ENCODE measurements around the gene ANKRD55.
"Not testable (repeated sequence)": the region's sequence is repeated elsewhere in the genome, so short reads cannot be mapped to it uniquely, and the experiment has no call there.

Gene ANKRD55

DNA sequence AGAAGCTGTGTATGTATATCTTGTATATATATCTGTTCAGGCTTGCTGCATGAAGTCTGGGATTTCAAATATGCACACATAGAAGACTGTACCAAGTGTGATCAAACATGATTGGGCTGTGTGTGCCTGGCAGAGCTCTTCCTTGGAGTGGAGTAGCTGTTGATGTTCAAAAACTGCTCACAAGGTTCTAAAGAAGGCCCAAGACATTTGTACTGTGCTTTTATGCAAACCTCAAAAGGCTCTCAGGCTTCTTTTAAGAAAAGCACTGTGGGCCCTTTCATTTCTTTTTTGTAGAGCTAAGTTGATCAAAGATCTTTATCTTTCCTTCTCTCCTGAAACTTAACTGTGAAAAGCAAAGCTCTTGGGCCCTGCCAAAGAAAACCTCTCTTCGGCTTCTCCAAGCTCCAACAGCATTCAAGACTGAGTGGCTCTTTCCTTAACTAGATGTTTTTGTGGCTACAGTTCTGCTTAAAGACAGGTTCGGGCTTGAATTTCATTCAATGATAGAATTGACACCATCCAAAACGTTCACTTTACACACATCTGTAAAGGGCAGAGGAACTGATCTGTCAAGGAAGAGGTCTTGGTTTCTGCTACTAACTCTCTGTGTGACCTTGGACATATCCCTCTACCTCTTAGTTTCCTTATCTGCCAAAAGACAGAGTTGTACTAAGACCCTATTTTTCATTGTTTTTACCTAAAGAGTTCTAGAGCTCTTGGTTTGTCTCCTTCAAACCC, 132.5 kb downstream of the ANKRD55 start:
- DNase-seq: no peak

DNA sequence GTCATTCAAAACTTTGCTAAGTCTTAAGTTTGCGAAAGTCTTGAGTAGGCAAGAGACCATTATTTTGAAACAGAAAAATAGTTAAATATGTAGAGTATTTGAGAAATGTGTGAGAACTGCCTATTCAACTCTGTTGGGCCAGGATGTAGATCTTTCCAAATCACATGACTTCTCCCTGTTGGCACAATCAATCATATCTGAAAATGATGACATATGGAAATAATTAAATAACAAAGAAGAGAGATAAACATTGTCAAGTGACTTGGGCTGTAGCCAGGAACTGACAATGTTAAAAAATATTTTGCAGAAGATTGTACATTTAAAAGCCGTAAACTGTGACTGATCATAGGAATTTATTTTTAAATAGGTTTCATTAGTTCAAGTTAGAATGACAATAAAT, 133.8 kb downstream of the ANKRD55 start:
- DNase-seq: no peak

DNA sequence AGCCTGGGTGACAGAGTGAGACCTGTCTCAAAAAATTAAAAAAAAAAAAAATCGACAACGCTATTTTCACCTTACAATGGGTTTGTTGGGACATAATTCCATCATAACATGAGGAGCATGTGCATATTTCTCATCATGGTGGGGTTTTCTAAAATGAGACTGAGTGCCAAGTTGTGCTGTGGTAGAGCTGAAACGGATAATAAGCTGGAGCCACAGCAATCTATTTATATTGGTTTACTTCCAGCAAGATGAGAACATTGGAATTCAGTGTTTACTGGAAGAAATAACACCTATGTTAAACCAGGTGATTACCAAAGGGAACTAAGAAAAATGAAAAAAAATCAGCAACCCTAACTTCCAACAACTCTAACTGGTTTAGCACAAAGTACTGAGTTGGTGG, 136.1 kb downstream of the ANKRD55 start:
- no peak for DNase-seq

DNA sequence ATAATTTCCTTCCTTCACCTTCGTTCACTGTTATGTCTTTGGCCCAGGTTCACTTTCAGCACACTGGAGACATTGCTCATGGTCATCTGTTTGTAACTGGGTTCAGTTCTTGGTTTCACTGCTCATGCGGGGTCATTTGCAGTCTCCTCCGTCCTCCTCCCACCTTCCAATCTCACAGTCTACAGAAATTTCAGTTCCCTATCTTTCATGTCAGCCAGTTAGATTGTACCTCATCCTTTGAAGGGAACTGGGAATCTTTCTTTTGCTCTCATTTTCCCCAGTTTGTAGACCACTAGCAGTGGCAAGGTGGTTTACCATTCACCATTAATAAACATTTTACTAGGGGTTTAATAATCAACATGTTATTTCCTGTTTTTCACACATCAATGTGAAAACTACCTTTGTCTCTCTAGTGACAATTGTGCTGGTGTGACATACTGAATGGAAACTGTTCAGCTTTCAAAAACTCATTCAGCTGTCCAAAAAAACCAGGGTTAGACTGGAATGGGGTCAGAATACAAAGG, 137.5 kb downstream of the ANKRD55 start:
- no peak for DNase-seq

DNA sequence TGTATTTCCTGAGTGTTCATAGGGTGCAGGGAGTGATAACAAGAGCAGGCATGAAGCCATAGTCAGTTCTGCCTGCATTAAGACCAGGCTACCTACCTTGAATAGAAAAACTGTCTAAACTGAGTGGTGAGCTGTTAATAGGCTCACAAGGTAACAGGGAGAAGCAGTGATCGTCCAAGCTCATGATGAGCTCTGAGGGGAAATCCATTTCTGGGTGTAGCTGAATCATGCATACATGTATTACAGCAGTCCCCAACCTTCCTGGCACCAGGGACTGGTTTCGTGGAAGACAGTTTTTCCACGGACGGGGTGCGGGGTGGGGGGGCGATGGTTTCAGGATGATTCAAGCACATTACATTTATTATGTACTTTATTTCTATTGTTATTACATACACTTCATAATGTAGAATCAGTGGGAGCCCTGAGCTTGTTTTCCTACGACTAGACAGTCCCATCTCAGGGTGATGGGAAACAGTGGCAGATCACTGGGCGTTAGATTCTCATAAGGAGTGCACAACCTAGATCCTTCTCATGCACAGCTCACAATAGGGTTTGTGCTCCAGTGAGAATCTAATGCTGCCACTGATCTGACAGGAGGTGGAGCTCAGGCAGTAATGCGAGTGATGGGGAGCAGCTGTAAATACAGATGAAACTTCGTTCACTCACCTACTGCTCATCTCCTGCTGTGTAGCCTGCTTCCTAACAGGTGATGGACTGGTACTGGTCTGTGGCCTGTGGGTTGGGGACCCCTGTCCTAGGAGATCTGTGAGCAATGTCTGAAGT, 138.4 kb downstream of the ANKRD55 start:
- DNase-seq: no peak

DNA sequence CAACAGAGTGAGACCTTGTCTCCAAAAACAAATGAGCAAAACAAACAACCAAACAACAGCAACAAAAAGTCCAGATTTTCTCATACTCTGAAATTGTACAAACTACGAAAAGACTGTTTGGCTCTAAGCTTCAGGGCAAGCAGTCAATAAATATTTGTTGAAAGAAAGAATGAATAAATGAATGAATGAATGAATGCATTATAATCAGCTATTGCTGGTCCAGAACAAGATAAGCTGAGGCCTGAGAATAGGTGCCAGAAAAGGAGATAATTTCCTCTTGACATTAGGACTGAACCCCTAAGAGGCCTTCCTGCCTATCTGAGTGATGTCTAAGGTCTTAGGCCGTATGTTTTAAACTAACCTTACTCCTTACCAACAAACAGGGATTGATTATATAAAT, 139.2 kb downstream of the ANKRD55 start:
- DNase-seq: no peak

DNA sequence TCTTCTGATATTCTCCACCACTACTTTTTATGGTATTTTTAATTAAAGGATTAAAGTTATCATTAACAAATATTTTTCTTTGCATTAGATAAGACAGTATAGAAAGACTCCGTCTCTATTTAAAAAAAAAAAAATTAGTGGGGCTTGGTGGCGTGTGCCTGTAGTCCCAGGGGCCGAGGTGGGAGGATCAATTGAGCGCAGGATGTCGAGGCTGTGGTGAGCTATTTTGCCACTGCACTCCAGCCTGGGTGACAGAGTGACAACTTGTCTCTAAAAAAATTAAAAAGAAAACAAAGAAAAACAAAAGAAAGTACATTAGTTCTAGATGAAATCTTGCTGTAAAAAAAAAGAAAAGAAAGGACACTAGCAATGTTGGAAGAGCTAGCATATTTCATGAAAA, 141.0 kb downstream of the ANKRD55 start:
- no peak for DNase-seq

DNA sequence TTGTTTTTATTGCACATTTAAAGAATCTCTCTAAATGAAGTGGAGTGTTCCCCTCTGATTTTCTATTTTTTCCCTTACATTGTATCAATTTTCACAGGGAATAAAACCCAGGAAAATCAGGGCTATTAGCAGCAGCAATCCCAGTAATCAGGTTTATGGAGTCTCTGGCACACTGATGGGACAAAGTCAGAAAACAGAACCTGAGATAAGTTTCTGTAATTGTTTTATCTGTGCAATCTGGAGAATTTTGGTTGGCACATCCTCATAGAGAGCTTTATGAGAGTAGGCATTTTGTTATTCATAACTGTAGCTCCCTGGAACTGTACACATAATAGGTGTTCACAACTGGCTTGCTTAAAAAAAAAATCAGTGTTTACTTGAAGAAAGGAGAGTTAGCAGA, 141.5 kb downstream of the ANKRD55 start:
- DNase-seq: no peak

DNA sequence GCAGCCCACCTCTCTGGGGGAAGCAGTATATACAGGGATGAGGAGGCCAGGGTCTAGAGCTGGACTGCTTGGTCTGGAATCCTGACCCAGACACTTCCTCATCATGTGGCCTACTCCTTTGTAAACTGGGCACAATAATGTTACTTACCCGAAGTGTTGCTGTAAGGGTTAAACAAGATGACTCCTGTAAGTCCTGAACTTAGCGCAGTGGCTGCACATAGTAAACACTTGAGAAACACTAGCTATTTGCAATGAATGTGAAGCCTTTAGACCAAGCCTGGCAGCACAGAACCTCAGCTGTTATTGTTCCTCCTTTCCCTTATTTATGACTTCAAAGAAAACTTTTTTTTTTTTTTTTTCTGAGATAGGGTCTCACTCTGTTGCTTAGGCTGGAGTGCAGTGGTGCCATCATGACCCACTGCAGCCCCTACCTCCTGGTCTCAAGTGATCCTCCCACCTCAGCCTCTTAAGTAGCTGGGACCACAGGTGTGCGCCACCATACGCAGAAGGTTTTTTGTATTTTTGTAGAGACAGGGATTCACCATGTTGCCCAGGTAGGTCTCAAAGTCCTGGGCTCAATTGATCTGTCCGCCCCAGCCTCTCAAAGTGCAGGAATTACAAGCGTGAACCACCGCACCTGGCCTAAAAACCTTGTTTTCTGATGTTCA, 142.2 kb downstream of the ANKRD55 start:
- DNase-seq: no peak

DNA sequence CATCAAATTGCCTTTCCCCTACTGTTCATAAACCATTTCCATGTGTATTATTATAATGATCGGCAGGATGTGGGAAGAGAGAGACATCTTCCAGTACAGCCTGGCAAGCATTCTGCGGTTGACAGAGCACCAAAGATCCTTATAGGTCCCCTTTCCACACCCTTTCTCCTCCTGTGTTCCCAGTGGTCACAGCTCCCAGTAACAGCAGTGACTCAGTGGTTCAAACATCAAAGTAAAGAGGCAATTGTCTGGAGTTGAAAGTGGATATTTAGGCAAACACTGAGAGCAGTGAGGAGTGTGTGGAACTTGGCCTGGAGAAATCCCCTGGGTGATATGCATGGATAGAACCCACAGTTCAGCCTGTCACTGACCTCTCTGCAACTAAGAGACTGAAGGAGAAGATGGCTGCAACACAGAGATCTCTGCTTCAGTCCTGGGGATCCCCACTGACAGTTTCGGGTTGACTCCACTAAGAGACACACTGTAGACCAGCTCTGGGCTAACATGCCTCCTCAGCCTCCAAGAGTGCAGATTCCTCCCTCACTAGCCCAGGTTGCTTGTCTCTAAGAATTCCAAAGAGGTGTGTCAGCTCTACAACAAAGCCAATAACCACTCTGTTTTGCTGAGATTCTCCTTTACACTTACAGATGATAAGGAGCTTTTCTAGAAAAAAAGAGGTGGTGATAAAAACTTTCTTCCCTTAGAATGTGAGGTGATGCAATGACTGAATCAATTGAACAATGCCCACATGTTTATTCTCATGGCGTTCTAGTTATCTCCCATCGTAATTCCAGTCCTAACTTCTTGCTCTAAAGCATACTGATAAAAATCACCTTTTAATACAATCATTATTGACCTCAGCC, 143.9 kb downstream of the ANKRD55 start:
- no peak for DNase-seq

DNA sequence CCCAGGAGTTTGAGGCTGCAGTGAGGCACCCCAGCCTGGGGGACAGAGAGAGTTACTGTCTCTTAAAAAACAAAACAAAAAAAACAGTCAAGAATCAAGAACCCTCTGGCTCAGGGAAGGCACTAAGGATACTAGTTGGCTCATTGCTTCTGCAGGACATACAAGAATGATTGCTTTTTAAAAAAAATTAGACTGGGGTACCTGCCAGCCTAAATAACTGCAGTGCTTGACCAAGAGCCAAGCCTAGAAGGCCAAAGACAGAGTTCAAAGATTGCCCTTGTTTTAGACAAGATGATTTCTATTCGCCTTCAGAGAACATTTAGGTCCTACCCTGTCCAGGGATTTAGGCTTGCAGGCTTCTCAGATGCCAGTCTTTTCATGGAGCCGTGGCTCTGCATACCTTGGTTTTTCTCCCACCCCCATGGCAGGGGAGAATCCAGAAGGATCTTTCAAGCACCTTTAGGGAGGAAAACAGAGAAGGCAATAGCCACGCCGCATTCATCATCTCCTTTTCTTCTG, 144.6 kb downstream of the ANKRD55 start:
- no peak for DNase-seq

DNA sequence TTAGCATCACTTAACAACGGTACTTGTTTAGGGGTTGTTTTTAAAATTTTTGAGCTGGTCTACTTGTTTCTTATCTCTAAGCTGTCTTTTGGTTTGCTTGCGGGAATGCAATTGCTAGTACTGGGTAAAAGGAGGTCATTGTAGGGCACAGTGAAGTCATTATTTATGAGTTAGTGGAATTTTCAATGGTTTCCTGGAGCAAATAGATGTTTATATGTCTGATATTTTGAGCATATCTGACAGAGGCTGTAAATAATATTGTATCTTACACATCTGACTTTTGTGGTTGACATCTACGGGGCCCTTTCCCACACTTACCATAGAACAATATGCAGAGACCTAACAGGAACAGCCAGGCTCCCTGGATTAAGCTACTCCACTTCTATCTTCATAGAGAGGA, 147.9 kb downstream of the ANKRD55 start:
- no peak for DNase-seq

DNA sequence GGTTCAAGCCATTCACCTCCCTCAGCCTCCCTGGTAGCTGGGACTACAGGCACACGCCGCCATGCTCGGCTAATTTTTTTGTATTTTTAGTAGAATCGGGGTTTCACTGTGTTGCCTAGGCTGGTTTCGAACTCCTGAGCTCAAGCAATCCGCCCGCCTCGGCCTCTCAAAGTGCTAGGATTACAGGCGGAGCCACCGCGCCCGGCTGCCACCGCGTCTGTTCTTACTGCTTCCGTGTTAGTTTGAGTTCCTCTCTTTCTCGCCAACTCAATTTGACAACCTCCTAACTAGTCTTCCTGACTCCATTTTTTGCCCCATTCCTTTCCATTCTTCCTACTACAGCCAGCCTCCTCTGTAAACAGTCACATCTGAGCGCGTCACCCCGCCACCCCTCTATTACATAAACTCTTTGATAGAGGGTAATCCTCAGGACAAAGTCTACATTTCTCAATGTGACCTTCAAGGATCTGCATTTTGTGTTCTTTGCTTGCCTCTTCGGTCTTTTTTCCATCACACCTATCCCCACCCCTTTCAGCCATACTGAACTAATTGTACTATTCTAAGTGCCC, 149.8 kb downstream of the ANKRD55 start:
- DNase-seq: no peak

DNA sequence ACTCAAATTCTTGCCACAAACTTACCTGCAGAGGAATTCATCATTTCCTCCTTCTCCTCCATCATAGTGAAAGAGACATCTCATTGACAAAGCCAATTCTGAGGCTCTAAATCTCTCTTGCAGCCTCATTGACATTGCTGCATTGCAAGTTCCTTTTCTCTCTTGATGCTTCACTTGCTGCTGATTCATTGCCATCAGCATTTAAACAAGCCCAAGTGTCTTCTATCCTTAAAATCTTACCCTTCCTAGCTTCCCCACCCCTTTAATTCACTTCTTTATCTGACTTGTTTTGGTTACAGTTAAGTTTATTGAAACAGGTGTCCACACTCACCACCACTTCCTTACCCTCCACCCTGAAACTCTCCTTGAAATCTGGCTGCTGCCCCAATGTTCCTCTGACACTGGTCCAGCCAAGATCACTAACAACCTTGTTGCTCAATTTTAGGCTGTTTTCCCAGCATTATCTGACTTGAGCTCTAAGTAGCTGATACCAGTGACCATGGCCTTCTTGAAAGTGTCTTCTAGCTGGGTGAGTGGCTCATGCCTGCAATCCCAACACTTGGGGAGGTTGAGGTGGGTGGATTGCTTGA, 152.0 kb downstream of the ANKRD55 start:
- DNase-seq: not testable (repeated sequence)

DNA sequence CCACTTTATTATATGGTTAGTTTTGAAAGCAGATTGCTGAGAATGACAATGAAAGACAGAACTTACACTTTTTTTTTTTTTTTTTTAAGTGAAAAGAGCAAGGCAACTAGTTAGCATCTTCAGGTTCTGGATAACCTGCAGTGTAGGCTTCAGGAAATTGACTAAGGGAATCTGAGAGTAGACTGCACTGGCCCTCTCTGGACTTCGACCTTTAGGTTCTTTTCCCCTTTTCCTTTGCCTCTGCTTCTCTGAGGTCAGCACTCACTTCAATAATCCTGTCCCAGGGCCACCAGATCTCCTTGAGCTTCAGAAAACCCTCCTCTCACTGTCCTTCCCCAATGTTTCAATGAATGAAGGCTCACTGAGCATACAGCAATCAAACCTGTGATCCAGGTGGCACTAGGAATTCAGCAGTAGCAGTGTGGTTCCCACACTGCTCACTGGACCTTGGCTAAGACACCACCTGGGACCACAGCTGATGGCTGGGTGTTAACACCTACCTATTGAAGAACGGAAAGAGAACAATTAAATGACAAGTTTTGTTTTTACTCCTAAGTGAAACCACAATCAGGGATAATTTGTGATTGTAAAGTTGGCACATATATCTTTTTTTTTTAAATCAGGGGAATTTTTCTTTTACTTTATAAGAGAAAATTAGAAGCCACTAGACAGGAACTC, 152.6 kb downstream of the ANKRD55 start:
- DNase-seq: no peak

DNA sequence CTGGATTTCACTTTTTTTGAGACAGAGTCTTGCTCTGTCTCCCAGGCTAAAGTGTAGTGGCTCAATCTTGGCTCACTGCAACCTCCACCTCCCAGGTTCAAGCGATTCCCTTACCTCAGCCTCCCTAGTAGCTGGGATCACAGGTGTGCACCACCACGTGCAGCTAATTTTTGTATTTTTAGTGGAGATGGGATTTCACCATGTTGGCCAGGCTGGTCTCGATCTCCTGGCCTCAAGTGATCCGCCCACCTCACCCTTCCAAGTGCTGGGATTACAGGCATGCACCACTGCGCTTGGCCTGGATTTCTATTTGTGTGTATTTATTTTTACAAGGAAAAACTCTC, 154.0 kb downstream of the ANKRD55 start:
- not testable (repeated sequence) for DNase-seq

DNA sequence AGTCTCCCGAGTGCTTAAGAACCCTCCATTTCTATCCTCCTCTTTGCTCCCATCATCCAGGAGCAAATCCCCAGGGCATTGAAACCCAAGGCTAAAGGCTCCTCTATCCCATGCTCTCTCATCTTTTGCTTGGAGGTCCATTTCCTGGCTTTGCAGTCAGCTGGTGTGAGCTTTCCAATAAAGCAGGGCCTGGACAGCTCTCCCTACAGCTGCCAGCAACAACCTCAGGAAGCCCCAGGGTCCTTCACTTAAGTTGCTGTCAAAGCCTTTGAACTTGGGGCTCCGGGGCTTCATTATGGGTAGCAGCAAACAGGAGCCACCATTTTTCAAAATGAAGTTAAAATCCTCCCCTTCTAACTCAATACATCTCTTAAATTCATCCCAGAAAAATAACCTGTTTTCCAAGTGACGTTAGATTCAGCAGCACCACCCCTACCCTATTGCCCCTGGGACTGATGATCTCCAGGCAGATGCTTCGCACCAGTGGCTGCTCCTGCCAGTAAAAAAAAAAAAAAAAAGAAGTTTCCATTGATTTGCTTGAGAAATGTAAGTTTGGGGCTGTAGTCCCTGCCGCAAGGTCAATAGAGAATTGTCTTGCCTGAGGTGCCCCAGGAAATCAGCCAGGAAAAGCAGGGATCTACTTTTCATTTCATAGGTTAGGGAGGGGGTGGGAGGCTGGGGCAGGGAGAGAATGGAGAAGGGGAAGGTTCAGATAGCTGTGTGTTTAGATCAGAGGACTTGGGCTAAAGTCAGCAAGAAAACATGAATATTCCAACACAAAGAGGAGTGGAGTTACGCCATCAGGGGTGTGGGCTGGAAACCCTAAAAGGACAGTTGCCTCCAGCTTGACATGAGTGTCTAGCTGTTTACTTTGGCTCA, 154.6 kb downstream of the ANKRD55 start:
- DNase-seq: no peak

DNA sequence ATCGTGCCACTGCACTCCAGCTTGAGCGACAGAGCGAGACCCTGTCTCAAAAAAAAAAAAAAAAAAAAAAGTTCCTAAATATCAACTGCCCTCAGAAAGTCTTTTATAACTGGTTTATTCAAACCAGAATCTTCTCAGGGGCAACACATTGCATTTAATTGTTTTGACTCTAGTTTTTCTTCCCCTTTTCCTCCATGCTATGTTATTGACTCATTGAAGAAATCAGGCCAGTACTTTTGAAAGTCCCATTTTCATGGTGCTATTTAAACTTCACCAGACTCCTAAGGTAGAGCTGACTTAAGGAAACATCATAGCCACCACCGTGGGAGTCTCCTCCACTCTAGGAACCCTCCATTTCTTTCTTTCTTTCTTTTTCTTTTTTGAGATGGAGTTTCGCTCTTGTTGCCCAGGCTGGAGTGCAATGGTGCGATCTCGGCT, 155.3 kb downstream of the ANKRD55 start:
- DNase-seq: no peak

DNA sequence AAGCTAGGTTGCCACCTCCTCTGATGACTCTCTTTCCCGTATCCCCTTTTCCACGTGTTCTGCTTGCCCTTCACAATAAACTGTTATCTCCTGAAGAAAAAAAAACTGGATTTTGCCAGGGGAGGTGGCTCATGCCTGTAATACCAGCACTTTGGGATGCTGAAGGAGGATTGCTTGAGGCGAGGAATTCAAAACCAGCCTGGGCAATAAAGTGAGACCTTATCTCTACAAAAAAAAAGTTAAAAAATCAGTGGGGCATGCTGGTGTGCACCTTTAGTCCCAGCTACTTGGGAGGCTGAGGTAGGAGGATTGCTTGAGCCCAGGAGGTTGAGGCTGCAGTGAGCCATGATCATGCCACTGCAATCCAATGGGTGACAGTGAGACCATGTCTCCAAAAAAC, 156.6 kb downstream of the ANKRD55 start:
- DNase-seq: no peak

DNA sequence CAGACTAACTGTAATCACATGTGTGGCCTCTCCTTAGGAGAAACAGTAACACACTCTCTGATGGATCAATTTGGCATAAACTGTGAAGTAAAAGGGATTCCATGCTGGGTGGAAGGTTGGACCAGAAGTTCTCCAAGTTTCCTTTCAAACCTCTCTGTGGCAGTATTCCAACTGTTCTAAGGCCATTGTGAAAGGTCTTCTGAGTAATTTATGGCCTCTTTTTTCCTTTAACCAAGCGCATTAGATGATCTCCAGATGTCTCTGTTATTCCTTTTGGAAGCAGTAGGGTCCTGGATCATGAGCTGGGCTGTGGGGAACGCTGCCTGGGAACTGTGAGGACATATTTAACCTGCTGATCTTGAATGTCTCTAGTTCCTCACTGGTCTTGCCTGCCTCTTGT, 157.8 kb downstream of the ANKRD55 start:
- DNase-seq: no peak
